ENCODE results near the gene KRT85. TPM values are rescaled to one million over a fixed set of nuclear protein-coding genes. Genes with fewer than 3 reads are reported as not detected.

The KRT85 gene
- total and polyA plus RNA-seq, 10 of the 15 experiments (the other 5 are each of a cell fraction or from before 2014, with no cell fraction given) = 0.05 to 0.18 (median 0.11) TPM; not detected in 6

- no peak for DNase-seq (ENCODE audit: low read depth, low spot score)
- peaks cover 12% of the 10 kb centered on the region for H3K4me1 ChIP-seq (ENCODE audit: control insufficient read depth, insufficient read depth, low read length)
- ATAC-seq = no peak
- BruUV-seq (replicated peaks) = no TSS peak
- SMC1A ChIA-PET (ENCODE audit: uncharacterized antibody, unreplicated experiment) = no interaction called here
- POLR2A ChIA-PET = no interaction called here
- in situ Hi-C loops (cut with MboI) = no loop called here
- CTCF ChIA-PET = no interaction called here
- H3K9me3 ChIP-seq (replicated peaks; ENCODE audit: control insufficient read depth, insufficient read depth, low read length) = no peaks in the 10 kb centered on the region
- H3K27ac ChIP-seq (ENCODE audit: control insufficient read depth, insufficient read depth) = no peak overlapping the region
- no peaks in the 10 kb centered on the region for H3K36me3 ChIP-seq (ENCODE audit: control insufficient read depth in 2 of 2, insufficient read depth in 2 of 2, low read length in 1 of 2)
- no peak overlapping the region for H3K4me2 ChIP-seq (ENCODE audit: control insufficient read depth, insufficient read depth)
- H3K4me3 ChIP-seq = no peak overlapping the region
- FAIRE-seq = no peak
- 12% methylated on average over 5 of the region's 5 CpGs for WGBS (ENCODE audit: insufficient coverage, insufficient replicate concordance, low lambda C conversion rate, missing lambda C conversion rate)
- H4K20me1 ChIP-seq (ENCODE audit: control insufficient read depth, insufficient read depth) = no peaks in the 10 kb centered on the region
- TF ChIP-seq RAD21 (IDR thresholded peaks at IDR 0.05; ENCODE audit: insufficient read depth, low read depth, low read length) = no peak
- no peak for TF ChIP-seq ZBED1 (IDR thresholded peaks at IDR 0.05; ENCODE audit: borderline replicate concordance)
- TF ChIP-seq BRCA1 (IDR thresholded peaks at IDR 0.05; ENCODE audit: low read depth, low read length) = no peak
- TF ChIP-seq BCL11A (IDR thresholded peaks at IDR 0.05; ENCODE audit: low read depth, low read length) = no peak
- no peak for TF ChIP-seq ZNF274 (IDR thresholded peaks at IDR 0.05; ENCODE audit: insufficient read depth, insufficient read length)
- TF ChIP-seq TAF1 (IDR thresholded peaks at IDR 0.05; ENCODE audit: borderline replicate concordance, low read depth, low read length) = no peak
- TF ChIP-seq BMI1 (IDR thresholded peaks at IDR 0.05; ENCODE audit: borderline replicate concordance) = no peak
- RAD21 ChIA-PET (ENCODE audit: unreplicated experiment) = no interaction called here
- peaks cover 0 to 3% of the 10 kb centered on the region in 2 experiments; a peak in 1 of 4 replicates for H3K27me3 ChIP-seq (replicated peaks in 1 of 2; ENCODE audit: control insufficient read depth in 2 of 2, insufficient read depth in 2 of 2, low read length in 1 of 2)
- no peak overlapping the region for H3K9ac ChIP-seq (ENCODE audit: control insufficient read depth, insufficient read depth, low read length)
- no peak overlapping the region for H2AFZ ChIP-seq (ENCODE audit: control insufficient read depth, low read depth, low read length)
- no peaks in the 10 kb centered on the region for H3K79me2 ChIP-seq (ENCODE audit: control insufficient read depth, insufficient read depth, low read length)
- intact Hi-C loops (cut with micrococcal nuclease; ENCODE audit: unreplicated experiment) = no loop called here
Measured at GRCh38 chr12:52354200-52354599, 13.1 kb downstream of the KRT85 start.

GRCh38 chr12:52353766-52354165 lies 13.5 kb downstream of the KRT85 start:
- peaks cover 8% of the 10 kb centered on the region for H3K4me1 ChIP-seq (ENCODE audit: control insufficient read depth, insufficient read depth, low read length)
- in situ Hi-C loops (cut with MboI) = no loop called here
- BruUV-seq (replicated peaks) = no TSS peak
- ATAC-seq (no peak), FAIRE-seq (no peak), DNase-seq (ENCODE audit: low read depth, low spot score) (no peak)
- no peak overlapping the region for H2AFZ ChIP-seq (ENCODE audit: control insufficient read depth, low read depth, low read length)
- intact Hi-C loops (cut with micrococcal nuclease; ENCODE audit: unreplicated experiment) = no loop called here
- ChIA-PET RAD21 (ENCODE audit: unreplicated experiment) (no interaction called here), CTCF (interaction anchor here (1.3 kb wide), 1 partner anchor 19 kb away, joined by 8 read pairs; no protein-coding TSS in a partner anchor), POLR2A (no interaction called here), SMC1A (ENCODE audit: uncharacterized antibody, unreplicated experiment) (no interaction called here)
- no peaks in the 10 kb centered on the region for H3K79me2 ChIP-seq (ENCODE audit: control insufficient read depth, insufficient read depth, low read length)
- no peak overlapping the region for H3K27ac ChIP-seq (ENCODE audit: control insufficient read depth, insufficient read depth)
- H3K4me2 ChIP-seq (ENCODE audit: control insufficient read depth, insufficient read depth) = no peak overlapping the region
- H3K9ac ChIP-seq (ENCODE audit: control insufficient read depth, insufficient read depth, low read length) = no peak overlapping the region
- H3K4me3 ChIP-seq = no peak overlapping the region
- 16% methylated on average over 3 of the region's 3 CpGs for WGBS (ENCODE audit: insufficient coverage, insufficient replicate concordance, low lambda C conversion rate, missing lambda C conversion rate)
- no peaks in the 10 kb centered on the region for H3K9me3 ChIP-seq (replicated peaks; ENCODE audit: control insufficient read depth, insufficient read depth, low read length)
- no peaks in the 10 kb centered on the region for H3K36me3 ChIP-seq (ENCODE audit: control insufficient read depth in 2 of 2, insufficient read depth in 2 of 2, low read length in 1 of 2)
- H3K27me3 ChIP-seq (replicated peaks in 1 of 2; ENCODE audit: control insufficient read depth in 2 of 2, insufficient read depth in 2 of 2, low read length in 1 of 2) = peaks cover 0 to 3% of the 10 kb centered on the region in 2 experiments; a peak in 1 of 4 replicates
- no peaks in the 10 kb centered on the region for H4K20me1 ChIP-seq (ENCODE audit: control insufficient read depth, insufficient read depth)
- TF ChIP-seq POLR2AphosphoS5 (IDR thresholded peaks at IDR 0.05; ENCODE audit: low read length) = no peak
- no peak for TF ChIP-seq WRNIP1 (IDR thresholded peaks at IDR 0.05; ENCODE audit: borderline replicate concordance, low read depth, low read length)
- TF ChIP-seq PRDM15 (CRISPR knock-in tag; IDR thresholded peaks at IDR 0.05) = no peak
- TF ChIP-seq IRF5 (IDR thresholded peaks at IDR 0.05; ENCODE audit: borderline replicate concordance) = no peak
- TF ChIP-seq MXI1 (IDR thresholded peaks at IDR 0.05; ENCODE audit: low read depth, low read length) = no peak
- no peak for TF ChIP-seq HDAC6 (IDR thresholded peaks at IDR 0.05; ENCODE audit: unreplicated experiment)
- no peak for TF ChIP-seq ETV6 (conservative IDR thresholded peaks at IDR 0.05 in 1 of 2, IDR thresholded peaks at IDR 0.05 in 1 of 2; ENCODE audit: borderline replicate concordance in 1 of 2, low read depth in 1 of 2)
